ENCODE data around the gene PDE9A. TPM values are rescaled to one million over a fixed set of nuclear protein-coding genes. Genes with fewer than 3 reads are reported as not detected.

Gene PDE9A
- polyA plus RNA-seq, 12 donors = 6.7 to 20.1 (median 8.5) TPM; not detected in 1

- no peak for DNase-seq
These were observed 115.9 kb downstream of the PDE9A start for GRCh38 chr21:42769183-42769819.

DNA sequence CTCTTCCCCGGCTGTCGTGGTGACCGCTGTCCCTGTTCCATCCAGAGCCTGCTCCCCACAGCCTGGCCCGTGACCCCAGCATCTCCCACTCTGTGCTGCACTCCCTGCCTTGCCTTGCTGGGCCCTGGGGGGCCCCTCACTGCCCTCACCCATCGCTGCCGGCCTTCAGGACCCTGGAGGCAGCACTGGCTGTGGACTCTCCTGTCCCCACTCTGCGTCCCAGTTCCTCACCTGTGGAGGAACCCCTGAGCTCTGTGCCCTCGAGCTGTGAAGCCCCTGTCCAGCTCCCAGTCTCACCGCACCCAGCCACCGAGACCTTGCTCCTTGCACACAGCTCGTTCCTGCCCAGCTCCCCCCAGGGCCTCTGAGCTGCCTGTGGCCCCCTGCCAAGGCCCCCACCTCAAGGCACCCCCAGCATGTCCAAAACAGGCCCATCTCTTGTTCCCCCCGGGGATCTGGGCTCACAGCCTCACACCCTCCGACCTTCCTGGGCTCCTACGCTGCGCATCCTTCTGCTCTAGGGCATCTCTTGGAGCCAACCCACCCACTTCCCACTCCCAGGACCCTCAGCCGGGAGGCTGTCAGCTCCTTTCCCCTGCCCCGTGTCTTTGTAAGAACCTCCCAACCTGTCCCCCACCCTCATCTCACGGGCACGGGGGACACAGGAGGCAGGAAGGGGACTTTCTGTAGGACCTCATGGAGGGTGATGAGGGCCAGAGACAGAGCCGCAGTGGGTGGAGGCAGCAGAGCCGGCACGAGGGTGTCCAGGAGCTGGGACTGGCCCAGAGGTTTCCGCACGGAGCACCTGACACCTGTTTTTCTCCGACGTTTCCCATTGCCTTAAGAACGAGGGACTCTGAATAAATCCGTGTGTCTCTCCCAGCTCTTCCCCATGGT, 116.6 kb downstream of the PDE9A start:
- no peak for DNase-seq

GRCh38 chr21:42770717-42771502, 117.5 kb downstream of the PDE9A start:
- DNase-seq = no peak

DNA sequence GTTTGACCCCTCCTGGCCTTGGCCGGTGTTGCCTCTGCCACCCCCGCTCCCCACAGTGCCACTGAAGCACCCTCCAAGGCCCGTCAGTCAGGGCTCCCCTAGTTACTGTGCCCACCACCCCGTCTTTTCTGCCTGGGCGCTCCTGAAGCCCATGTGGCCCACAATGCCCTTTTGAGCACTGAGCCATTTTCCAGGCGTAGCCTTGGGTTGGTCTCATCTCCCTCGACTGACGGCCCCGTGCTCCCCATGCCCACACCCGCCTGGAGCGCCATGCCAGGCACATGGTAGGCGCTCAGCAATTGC, 118.0 kb downstream of the PDE9A start:
- no peak for DNase-seq

- no peak for DNase-seq
These were observed 121.7 kb downstream of the PDE9A start for GRCh38 chr21:42775123-42775522.

DNA sequence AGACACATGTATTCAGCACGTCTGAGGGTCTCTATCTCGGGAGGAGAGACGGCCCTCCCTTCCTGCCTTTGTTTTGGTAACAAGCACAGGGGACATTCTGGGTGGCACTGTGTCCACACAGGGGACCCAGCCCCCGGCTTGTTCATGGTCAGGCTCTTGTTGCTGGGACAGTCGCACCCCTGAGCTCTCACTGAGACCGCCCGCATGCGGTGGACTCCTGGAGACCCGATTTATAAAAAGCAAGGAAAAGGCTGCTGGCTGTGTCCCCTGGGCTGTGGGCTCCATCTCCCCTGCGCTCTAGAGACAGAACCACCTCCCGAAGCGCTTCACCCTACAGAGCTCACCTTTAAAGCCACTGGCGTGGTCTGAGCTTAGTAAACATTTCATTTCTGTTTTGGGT, 122.5 kb downstream of the PDE9A start:
- no peak for DNase-seq

DNA sequence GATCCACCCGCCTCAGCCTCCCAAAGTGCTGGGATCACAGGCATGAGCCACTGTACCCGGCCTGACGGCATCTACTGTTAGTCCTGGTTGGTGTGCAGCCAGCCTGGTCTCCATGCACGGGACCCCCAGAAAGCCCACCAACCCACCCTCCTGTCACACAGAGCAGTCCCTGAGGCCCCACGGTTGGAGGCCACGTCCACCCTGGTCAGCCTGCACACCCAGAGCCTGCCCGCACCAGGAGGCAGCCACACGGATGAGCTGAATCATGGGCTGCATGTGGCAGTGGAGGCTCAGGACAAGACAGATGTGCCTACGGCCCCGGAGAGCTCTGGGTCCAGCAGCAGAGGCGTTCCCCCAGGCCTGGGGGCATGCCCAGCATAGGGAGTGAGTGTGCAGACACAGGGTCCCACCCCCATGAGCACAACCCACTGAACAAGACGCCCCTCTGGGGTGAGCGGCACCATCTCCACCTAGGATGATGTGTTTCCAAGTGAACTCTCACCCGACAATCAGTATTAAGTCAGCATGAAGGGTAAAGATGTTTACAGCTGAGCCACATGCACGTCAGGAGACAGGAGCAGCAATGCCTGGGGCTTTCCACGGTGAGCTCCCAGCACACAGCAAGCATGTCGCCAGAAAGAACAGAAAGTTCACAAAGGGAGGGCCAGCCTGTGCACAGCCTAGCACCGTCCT, 123.8 kb downstream of the PDE9A start:
- no peak for DNase-seq

- no peak for DNase-seq
These were observed 124.4 kb downstream of the PDE9A start for GRCh38 chr21:42777757-42778344.

DNA sequence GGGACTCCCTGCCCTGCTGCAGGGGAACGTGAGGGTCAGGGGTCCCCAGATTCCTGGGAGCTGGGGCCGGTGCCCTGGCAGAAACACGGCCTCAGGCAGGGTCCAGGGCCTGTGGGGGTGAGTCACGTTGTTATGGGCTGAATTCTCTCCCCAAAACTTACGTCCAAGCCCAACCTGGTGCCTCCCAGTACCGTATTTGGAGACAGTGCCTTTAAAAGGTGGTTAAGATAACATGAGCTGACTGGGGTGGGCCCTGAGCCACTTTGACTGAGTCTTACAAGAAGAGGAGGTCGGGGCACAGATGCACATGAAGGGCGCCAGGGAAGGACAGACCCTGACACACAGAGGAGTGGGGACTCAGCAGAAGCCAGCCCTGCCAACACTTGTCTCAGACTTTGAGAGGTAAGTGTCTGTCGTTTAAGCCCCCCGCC, 126.0 kb downstream of the PDE9A start:
- no peak for DNase-seq

- no peak for DNase-seq
These were observed 127.2 kb downstream of the PDE9A start for GRCh38 chr21:42780617-42781016.

GRCh38 chr21:42781150-42781970, 127.9 kb downstream of the PDE9A start:
- DNase-seq = peak; percentile 25

- peak; percentile 28 for DNase-seq
These were observed 128.7 kb downstream of the PDE9A start for GRCh38 chr21:42781971-42782722.

GRCh38 chr21:42782723-42783242, 129.4 kb downstream of the PDE9A start:
- no peak for DNase-seq

DNA sequence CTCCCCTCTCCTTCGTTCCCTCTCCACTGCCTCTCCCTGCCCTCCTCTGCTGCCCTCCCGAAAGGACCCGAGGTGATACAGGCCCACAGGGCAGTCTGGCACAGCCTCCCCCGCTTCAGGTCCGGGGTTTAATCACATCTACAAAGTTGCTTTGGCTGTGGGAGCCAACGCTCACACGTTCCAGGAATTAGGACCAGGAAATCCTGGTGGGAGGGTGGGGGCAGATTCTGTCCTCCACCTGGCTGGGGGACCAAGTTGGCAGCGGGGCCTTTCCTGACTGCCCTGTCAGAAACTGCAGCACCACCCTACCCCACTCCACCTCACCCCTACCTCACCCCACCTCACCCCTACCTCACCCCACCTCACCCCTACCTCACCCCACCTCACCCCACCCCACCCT, 130.9 kb downstream of the PDE9A start:
- DNase-seq = no peak

- DNase-seq = no peak
These were observed 131.6 kb downstream of the PDE9A start for GRCh38 chr21:42784896-42785451.

- no peak for DNase-seq
These were observed 132.4 kb downstream of the PDE9A start for GRCh38 chr21:42785666-42786427.

DNA sequence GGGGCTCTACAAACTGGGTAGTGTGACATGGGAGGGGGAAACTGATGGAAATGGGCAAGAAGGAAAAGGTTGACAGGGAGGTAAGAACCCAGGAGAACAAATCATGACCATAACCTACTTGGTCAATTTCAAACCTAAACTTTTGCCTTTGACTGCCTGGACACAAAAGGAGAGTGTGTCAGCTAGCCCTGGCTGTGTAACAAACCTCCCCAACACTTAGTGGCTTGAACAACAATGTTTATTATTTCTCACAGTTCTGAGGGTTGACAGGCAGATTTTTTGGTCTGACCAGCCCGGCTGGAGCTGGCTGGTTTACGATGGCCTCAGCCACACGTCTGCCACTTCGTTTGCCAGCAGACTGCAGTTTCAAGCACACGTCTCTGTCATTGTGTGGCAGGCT, 133.5 kb downstream of the PDE9A start:
- no peak for DNase-seq

DNA sequence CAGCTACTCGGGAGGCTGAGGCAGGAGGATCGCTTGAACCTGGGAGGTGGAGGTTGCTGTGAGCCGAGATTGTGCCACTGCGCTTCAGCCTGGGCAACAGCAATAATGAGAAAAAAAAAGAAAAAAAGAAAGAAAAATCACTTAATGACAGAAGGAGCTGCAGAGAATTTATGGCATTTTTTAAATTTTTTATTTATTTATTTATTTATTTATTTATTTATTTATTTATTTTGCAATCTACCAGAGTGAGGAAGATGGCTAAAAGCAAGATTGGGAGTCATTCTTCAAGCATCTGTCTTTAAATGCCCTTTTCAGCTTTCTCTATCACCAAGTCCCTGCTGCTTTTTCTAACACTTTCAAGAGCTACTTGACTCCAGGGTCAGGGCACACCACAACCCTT, 134.2 kb downstream of the PDE9A start:
- no peak for DNase-seq
